CD1c-positive myeloid dendritic cell (primary cell): ENCODE measurements around the gene CCDC85C.
"Not testable (repeated sequence)": the region's sequence is repeated elsewhere in the genome, so short reads cannot be mapped to it uniquely, and the experiment has no call there.

Experiments used
- DNase-seq: peaks from one replicate; pipeline ENCODE4 v3.0.0-alpha.2; 2016; ENCODE audit errors: extremely low spot score

The CCDC85C gene

DNA sequence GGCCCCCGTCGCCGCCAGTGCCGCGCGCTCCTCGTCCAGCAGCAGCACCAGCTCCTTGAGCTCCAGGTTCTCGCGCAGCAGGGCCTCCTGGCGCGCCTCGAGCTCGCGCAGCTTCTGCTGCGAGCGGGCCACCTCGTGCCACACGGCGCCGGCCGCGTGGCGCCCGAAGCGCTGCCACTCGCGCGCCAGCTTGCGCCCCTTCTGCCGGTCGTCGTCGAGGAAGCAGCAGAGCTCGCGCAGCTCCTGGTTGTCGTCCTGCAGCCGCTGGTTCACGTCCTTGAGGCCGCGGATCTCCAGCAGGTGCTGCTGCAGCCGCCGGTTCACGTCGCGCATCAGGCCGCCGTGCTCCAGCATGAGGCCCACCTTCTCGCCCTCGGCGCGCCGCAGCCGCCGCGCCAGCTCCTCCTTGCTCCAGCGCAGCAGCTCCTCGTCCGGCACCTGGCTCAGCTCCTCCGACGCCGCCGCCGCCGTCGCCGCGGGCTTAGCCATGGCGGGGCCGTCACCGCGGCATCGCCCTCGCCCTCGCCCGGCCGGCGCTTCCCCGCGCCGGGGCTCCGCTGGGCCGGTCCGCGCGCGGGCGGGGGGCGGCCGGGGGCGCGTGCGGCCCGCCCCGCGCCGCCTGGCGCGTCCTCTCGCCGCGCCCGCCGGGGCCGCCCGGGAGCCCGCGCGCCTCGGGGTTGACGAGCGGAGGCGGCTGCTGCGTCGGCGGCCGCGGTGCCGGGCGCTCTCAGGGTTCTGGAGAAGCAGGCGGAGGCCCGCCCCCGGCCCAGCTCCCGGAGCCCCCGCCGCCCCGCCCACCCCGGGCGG lies at the start of gene CCDC85C:
Gene CCDC85C (minus strand): TSS at position 737 of the 807 bp plus-strand sequence. CDS start 248 bp downstream, at position 489.
- DNase-seq = peak; percentile 19

DNA sequence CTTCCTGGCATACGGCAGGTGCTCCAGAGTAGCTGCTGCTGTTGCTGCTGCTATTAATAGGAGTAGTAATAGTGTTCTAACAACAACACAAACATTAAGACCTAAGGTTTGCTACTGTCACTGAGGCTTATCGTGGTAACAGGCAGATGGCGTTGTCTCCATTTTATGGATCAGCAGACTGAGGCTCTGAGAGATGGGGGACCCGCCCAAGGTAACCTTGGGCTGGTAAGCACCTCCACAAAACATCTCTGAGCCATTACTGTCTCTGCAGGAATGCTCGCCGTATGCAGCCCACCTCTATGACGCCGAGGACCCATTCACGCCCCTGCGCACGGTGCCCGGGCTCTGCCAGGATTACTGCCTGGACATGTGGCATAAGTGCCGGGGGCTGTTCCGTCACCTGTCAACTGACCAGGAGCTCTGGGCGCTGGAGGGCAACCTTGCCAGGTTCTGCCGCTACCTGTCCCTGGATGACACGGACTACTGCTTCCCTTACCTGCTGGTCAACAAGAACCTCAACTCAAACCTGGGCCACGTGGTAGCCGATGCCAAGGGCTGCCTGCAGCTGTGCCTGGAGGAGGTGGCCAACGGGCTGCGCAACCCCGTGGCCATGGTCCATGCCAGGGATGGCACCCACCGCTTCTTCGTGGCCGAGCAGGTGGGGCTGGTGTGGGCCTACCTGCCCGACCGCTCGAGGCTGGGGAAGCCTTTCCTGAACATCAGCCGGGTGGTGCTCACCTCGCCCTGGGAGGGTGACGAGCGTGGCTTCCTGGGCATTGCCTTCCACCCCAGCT lies 48.1 kb upstream of the CCDC85C start:
- DNase-seq = no peak

DNA sequence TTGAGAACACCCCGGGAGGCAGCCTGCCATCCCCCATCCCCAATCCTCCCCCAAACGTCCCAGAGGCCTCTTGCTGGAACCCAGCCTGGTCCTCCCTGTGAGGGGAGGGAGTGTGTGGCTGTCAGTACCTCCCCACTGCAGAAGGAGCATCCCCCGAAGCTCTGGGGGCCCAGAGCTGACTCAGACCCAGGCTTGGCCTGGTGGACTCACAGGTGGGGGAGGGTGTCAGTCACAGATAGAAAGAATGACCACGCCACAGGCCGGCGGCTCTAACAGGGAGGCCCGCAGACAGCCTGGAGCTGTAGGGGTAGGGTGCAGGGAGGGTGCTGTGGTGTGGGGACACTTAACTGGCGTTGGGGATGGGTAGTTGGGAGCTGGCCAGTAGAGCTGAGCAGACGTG lies 46.2 kb upstream of the CCDC85C start:
- DNase-seq = no peak

DNA sequence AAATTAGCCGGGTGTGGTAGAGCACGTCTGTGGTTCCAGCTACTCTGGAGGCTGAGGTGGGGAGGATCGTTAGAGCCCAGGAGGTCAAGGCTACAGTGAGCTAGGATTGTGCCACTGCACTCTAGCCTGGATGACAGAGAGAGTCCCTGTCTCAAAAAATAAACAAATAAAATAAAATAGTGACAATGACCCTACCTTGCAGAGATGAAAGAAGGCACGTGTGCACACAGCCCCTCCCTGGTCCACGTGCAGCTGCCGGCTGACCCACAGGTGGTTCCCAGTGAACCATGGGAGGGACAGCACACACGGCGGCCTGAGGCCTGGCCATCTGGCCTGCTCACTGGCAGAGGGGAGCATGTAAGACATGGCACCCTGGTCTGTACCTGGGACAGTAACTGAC lies 45.6 kb upstream of the CCDC85C start:
- no peak for DNase-seq

DNA sequence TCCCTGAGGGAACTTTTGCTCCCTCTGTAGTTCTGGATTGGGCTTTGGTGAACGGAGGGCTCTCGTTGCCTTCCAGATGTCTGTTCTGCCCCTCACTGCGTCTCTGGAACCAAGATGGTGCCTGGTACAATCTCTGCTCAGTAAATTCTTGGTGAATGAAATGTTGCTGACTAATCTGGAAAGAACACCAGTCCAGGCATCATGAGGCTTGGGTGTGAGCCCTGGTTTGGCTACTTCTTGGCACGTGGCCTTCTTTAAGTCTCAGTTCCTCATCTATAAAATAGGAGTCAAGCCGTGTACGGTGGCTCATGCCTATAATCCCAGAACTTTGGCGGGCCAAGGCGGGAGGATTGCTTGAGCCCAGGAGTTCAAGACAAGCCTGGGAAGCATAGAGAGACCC lies 45.2 kb upstream of the CCDC85C start:
- DNase-seq = no peak

DNA sequence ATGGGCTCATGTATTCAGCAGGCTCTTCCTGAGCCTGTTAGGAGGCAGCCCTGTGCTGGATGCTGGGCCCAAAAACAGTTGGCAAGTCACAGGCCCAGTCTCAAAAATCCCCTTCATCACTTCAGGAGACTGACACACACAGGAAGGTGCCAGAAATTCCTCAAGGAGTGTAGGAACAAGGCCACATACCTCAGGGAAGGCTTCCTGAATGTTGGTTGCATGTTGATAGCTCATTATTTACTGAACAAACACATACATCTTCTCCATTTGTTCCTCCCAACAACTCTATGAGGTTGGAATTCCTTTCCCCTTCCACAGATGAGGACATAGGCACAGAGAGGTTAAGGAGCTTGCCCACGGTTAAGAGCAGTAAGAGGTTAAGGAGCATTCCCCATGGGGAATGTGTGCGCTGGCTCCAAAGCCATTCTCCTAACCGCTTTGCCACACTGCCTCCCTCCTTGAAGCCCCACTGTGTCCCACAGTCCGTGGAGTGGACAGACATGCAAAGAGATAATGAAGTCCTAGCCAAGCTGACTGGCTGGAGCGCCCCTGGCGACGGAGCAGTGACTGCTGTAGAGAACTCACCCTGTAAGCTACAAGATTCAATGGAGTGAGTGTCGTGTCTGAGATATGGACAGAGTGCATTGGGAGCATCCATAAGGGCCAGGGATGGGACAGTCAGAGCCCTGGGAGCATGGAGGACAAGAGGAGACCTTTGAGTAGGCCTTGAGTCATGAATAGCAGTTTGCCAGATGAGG lies 44.2 kb upstream of the CCDC85C start:
- DNase-seq = no peak

DNA sequence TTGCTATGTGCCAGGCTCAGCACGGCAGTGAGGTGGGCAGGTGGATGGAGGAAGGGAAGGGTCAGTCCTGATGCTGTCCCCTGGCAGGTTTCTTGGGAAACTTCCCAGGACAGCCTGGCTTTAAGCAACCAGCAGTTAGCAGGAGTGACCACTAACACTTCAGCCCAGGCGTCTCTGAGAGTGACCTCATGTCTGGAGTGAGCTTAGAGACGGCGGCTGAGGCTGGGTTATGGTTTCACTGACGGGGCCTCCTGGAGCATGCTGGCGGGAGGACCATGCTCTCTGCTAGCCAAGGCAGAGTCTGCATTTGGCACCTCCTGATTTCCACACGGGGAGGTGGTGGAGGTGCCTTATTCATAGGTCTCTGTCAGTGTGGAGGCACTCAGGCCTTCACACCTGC lies 43.4 kb upstream of the CCDC85C start:
- DNase-seq = no peak

DNA sequence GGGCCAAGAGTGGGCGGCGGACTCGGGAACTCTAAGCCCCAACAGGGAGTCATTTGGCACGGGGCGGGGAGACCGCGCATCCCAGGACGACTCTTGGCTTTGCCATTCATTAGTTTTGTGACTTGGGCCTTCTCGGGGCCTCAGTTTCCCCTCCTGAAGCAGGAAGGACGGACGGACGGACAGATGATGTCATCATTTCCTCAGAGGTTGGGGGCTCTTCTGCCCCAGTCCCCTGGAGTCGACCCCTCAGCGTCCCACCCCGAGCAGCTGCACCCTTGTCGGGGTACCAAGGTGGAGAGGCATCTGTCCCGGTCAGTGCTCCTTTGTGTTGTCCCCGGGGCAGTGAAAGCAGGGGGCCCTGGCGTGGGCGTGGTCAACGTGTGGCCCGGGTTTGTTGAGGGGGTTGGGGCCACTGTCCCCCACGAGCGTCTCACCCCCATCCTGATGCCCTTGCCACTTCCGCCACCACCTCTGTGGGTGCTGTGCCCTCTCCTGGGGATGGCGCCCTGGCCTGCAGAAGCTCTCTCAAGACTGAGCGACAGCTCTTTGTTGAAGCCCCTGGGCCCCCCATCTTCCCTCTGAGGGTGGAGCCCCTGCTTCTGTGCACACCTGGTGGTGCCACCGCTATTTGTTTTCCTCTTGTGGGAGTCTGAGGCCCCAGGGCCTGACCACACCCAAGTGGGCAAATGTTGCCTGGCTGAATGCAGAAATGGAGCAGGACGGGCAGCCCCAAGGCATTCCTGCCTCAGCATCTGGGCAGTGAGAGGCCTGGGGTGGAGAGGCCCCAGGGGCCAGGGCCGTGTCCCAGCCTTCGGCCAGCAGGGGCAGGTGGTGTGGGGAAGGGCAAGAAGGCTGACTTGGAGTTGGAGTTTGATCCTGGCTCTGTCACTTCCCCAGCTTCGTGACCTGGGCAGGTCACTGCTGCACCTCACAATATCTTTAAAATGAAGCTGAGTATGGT lies 41.8 kb upstream of the CCDC85C start:
- no peak for DNase-seq

DNA sequence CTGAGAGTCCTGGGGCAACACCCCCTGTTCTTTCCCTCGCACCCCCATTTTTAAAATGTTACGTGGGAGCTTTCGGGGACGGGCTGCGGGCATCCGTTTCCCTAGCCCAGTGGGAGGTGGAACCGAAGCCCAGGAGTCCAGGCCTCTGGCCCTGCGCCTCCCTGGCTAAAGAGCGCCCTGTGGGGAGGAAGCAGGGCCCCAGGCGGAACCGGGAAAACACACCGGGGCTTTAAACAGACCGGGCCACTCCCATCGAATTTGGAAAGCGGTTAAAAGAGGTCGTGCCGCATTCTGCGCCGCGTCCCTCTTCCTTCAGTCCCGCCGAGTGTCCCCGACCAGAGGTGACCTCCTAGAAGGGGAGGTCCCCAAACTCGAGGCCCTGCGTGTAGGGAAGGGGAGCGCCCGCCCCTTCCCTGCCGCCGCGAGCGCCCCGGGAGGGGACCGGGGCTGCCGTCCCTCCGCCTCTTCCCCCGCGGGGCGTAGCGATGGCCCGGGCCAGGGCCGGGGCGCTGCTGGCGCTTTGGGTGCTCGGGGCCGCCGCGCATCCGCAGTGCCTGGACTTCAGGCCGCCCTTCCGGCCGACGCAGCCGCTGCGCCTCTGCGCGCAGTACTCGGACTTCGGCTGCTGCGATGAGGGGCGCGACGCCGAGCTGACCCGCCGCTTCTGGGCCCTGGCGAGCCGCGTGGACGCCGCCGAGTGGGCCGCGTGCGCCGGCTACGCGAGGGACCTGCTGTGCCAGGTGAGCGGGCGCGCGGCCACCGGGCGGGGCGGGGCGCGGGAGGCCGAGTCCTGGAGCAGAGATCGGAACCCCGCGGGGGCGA lies 40.9 kb upstream of the CCDC85C start, which contains the start of gene HHIPL1:
Gene HHIPL1 (plus strand): TSS at position 407 of the 822 bp plus-strand sequence. CDS start 79 bp downstream, at position 486.
- DNase-seq = peak; percentile 4

DNA sequence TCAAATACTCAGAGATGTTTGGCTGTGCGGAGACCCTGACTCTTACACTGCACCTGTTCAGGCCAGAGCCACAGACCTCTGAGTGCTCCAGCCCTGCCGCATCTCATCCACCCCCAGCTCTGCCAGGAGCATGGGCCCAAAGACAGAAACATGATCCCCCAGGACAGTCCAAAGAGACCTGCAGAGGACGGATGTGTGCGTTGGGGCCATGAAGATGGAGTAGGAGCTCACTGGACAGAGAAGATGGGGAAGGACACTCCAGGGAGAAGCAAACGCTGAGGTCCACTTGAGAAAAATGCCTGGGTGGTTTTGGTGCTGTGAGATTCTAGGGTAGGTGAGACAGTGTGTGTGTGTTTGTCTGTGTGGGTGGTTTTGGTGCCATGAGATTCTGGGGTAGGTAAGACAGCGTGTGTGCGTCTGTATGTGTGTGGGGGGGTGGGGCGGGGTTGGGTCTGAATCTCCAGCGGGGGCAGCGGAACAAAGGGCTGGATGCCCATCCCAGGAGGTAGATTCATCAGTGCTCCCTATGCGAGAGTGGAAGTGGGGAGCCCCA lies 40.1 kb upstream of the CCDC85C start:
- DNase-seq = no peak

DNA sequence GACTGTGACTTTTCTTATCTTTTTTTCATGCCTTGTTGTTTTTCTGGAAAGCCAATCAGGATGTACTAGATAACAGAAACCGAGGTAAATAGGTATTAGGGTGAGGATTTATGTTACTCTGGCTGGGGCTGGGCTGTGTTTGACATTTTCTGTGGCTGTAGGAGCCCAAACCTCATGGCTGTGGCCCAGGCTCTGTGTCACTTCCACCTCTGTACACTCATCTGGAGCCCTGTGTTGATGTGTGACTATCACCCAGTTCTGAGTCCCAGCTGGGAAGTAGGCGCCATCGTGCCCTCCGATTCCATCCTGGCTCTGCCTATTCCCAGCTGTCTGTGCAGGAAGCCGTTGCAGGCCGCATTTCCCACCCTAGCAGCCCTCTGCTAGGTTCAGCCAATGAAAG lies 39.3 kb upstream of the CCDC85C start:
- no peak for DNase-seq

DNA sequence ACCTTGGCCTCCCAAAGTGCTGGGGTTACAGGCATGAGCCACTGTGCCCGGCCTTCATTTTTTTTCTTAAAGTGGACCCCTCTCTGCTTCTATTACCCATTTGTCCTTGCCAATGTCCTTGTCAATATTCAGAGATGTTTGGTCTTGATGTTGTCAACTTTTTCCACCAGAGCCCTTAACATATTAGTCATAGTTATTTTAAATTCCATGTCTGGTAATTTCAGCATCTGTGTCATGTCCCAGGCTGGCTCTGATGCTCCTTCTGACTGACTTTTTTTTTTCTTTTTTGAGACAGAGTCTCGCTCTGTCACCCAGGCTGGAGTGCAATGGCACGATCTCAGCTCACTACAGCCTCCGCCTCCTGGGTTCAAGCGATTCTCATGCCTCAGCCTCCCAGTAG lies 38.8 kb upstream of the CCDC85C start:
- DNase-seq = not testable (repeated sequence)

DNA sequence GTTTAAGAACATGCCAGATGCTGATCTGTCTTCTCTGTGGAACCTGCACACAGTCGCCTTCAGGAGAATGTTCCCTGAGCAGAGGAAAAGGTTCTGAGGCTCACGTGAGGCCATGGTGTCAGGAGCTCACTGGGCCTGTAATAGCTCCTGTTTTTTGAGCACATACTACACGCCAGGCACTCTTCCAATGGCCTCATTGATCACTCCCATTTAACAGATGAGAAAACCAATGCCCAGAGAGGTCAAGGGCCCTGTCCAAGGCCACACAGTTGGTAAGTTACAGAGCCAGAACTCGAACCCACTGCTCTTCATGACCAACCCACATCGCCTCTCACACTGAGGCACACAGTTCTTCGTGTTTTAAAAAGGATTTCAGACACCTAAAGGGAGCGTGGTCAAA lies 33.6 kb upstream of the CCDC85C start:
- no peak for DNase-seq

DNA sequence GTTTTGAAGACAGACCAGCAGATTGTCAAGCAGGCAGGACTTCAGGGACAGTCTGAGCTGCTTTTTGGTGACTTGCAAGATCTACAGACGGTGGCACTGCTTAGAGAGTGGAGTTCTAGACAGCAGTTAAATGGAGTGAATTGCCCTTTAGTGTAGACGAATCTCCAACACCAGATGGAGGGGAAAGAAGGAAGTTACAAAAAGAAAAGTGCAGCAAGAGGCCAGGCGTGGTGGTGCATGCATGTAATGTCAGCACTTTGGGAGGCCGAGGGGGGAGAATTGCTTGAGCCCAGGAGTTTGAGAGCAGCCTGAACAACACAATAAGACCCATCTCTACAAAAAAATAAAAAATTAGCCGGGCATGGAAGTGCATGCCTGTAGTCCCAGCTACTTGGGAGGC lies 32.5 kb upstream of the CCDC85C start:
- DNase-seq = no peak

DNA sequence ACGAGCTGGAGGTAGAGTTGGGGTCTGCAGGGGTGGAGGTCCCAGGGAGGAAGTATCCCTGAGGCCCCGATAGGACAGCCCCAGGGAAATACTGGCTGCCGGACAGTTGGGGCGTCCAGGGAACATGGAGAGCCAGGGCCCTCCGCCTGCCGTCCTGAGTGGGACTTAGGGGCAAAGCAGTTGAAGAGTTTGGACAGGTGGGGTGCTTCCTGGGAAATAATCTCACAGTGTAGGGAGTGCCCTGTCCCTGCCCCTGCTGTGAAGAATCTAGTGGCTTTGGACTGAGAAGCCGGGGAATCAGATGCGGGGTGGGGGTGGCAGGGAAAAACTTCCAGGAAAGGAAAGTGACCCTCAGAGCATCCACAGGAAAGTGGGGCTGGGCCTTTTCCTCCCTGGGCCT lies 31.1 kb upstream of the CCDC85C start:
- no peak for DNase-seq

DNA sequence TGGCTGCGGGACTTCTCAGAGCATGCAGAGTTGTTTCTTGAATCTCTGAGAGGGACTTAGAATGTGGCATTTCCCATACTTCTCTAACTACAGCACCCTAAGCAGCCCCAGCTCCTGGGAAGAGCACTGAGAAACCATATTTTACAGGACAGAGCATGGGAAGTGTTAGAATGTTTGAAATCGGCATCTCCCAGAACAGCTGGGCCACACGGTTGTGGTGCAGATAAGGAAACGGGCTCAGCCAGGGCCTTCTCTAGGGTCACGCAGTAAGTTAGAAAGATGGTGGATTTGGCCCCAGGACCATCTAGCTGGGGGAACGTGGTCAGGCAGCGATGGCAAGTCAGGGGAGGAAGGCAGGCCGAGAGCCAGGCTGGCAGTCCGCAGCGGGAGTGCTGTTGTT lies 30.4 kb upstream of the CCDC85C start:
- no peak for DNase-seq

DNA sequence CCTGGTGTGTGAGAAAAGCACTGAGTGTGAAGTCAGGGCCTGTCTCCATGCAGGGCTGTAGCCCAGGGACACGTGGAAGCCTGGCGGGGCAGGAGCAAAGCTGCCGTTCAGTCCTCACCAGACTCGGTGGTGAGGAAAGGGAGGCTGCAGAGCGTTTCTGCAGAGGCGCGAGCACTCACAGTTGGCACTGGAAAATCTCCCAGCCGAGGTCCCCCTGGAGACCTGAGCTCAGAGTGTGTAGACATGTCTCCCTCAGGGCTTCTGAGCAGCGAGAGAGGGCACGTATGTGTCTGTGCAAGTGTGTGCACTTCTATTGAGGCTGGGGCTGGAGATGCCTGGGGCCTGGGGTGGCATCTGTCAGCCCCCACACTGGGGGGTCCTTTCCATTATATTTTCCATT lies 29.9 kb upstream of the CCDC85C start:
- no peak for DNase-seq

DNA sequence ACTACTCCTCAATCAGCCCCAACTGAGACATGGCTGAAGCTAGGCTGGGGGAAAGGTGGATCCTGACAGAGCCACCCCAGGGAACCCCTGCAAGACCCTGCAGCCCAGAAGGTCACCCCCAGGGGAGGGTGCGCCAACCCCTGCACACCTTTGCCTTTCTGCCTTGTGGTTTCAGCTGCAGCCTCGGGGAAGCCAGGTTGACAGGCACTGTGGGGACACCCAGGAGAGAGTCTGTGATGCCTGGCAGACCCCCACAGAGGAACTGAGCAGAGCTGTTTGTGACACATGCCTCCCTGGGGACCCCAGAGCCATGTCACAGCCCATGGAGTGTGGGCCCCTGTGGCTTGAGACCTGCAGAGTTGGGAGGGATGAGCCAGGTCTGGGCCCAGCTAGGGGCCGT lies 29.1 kb upstream of the CCDC85C start:
- no peak for DNase-seq

DNA sequence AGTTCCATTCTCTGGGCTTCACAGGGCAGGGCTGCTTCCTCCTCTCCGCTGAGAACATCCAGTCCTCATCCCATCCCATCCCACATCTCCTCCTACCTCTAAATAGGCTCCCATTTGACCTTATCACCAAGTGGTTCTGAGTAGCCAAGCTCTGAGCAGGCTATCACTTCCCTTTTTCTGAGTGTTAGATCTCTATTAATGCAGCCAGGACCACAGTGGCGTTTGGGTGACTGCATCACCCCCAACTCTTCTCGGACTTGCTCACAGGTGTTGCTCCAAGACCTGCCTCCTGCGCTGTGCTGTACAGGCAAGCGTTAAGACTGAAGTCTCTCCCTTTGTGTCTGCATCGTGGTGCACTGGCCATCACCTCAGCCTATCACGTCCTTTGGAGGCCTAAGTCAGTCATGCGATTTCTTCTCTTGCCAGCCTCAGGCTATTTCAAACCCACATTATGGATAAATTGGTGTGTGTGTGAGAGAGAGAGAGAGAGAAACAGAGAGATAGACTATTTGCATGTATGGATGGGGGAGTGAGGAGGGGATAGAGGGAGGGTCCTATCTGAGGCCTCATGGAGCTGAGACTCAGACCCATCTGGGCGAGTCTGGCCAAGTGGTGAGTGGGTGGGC lies 28.5 kb upstream of the CCDC85C start:
- no peak for DNase-seq
